GM12892 (cell line): Measurements from ENCODE around the gene C4A.

ENCODE experiments used
- POLR2A ChIP-seq: IDR thresholded peaks from 2 replicates; pipeline ENCODE4 v1.6.1; 2011; ENCODE audit warnings: low read depth, low read length, control low read depth
- POLR2AphosphoS5 ChIP-seq: IDR thresholded peaks from 2 replicates; pipeline ENCODE4 v1.6.1; 2011; ENCODE audit warnings: low read depth, low read length, control low read depth
- TAF1 ChIP-seq: IDR thresholded peaks from 2 replicates; pipeline ENCODE4 v1.6.1; 2011; ENCODE audit warnings: low read depth, mild to moderate bottlenecking, control low read depth, low read length, borderline replicate concordance

DNA sequence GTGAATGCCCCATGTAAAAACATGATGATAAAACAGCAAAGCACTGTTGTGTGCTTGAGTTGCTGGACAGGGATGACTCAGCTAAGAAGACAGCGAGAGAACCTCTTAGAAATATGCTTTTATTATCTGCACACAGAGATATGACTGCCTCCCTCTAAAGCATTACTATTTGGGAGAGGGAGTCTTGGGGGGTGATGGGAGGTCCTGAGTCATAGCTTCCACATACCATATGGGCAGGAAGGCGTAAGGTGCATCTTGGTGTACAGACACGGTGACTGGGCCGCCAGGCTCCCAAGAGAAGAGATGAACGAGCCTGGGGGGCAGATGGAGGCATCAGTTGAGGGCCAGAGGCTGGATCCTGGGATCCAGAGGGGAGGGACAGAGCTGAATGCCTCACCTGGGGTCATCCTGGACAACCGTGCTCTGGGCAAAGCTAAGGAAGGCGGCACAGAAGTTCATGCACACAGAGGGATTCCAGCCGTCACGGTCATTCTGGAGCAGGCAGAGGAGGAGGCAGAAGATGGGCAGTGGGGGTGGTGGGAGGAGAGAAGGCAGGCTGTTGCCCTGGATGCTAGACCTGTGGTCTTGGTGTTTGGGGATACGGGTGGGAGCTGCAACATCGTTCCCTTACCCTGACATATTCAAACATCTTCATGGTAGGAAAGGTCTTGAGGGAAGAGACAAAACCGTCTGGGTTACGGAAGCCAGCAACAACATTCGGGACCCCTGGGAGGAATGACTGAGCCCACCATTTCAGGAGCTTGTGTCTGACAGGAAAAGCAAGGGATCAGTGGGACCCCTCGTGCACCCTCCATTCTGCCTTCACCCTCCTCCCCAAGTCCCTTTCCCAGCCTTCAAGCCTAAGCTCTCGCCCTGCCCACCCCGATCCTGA, 11.9 kb upstream of the C4A start:
- no peak; the same call in 1 of the 2 replicates for TF ChIP-seq POLR2AphosphoS5
- TF ChIP-seq POLR2A: peak; percentile 12
- TF ChIP-seq TAF1: no peak
